ENCODE data around the gene GATA5.
"Not testable (repeated sequence)": the region's sequence is repeated elsewhere in the genome, so short reads cannot be mapped to it uniquely, and the experiment has no call there.

GATA5 gene

GRCh38 chr20:62503401-62504178, 27.8 kb upstream of the GATA5 start:
- no peak for DNase-seq

DNA sequence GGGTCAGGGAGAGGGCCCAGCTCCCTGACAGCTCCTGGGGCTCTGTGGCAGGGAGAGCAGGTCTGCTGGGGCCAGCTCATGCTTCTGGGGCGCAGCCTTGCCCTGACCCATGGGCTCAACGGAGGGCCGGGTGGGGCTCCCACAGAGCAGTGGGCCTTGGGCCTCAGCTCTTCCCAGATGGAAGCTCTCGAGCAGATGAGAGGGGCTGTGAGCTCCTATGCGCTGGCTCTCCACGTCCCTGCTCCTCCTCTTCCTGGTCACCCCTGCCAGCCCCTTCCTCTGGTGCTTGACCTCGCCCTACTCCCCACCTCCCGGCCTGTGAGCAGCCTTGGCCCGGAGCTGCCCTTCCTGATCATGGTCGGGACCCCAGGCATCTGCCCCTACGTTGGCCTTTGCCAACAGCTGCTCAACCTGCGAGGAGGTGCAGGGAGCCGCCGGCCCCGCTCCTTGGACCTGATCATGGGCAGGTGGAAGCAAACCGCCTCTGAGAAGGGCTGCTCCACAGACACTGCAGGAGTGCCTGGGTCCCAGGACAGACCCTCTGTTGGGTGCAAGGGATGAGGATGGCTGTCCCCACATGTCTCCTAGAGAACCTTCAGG, 26.8 kb upstream of the GATA5 start:
- no peak for DNase-seq

- DNase-seq = peak; percentile 71 to 78
Measured at GRCh38 chr20:62501801-62502495, 26.2 kb upstream of the GATA5 start.

GRCh38 chr20:62500237-62500864, 24.6 kb upstream of the GATA5 start:
- peak; percentile 87 to 91 for DNase-seq

- no peak for DNase-seq
Measured at GRCh38 chr20:62499758-62500236, 24.0 kb upstream of the GATA5 start.

DNA sequence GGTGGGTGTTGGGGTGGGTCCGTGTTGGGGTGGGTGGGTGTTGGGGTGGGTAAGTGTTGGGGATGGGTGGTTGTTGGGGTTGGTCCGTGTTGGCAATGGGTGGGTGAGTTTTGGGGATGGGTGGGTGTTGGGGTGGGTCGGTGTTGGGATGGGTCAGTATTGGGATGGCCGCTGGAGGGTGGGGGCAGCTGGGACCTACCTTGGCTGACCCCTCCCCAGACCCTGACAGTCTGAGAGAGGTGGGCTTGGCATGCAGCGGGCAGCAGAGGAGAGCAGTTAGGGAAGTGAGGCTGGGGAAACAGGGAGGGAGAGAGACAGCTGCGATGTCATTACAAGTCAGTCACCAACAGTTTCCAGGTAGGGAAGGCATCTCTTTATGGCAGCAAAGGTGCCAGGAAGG, 23.1 kb upstream of the GATA5 start:
- no peak for DNase-seq

- peak; percentile 47 to 48 for DNase-seq
Measured at GRCh38 chr20:62496568-62497218, 20.9 kb upstream of the GATA5 start.

DNA sequence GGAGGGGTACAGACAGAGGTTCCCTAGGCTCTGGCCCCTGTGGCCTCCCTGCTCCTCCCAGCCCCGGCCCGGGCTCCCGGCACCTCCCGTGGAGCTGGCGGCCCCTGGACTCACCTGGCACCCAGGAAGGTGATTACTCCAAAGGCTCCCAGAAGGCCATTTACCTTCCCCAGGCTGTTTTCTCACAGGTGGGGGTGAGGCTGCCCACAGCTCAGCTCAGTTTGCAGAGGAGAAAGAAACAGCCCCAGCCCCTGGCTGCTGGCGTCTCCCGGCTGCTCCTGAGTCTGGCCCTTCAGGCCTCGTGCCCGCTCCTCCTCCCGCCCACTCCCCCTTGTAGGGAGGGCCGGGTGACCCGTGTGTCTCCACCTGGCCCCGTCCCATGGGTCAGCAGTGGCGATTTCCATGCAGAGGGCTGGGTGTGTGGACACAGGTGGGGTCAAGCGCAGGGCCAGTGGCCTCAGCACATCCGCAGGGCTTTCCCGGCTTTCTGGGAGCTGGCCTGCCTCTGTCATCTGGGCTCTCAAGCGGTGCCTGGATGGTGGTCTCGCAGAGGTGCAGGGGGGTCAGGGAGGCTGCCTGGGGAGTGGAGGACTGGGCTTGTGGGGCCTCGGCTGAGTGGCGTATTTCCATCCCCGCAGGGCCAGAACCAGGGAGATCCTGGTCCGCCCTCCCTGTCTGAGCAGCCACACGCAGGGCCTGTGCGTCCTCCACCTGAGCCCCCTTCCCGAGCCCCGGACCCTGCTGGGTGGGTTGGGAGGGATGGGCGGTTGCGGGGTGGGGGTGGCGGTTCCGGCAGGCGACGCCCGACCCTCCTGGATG, 20.2 kb upstream of the GATA5 start:
- DNase-seq = no peak

DNA sequence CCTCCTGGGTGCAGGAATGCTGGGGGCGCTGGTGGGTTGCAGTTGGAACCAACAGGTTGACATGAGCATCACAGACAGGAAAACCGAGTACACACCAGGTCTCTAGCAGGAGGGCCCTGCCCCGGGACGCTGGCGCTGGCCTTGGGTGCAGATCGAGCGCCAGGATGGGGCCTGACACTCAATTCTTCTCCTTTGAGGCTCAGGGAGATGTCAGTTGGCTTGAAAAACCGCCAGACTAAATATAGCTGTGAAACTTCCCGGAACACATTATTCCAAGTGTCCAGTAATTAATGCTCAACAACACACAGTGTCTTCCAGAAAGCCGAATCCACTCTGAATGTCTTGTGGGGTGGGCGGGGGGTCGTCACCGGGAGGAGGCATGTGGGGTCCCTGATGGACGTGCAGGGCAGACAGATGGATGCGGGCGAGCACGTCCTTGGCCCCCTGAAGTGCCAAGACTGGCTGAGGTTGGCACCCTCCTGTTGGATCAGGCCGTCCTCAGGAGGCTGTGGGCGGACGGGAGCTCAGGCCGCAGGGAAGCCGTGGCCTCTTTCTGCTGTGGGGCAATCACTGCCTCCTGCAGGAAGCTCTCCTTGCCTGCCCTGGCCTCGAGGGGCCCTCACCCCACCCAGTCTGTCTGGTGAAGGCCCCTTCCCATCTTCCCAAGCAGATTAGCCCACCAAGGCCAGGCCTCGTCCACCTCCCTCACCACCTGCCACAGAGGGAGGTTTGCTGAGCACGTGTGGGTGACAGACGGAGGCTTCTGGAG, 19.4 kb upstream of the GATA5 start:
- DNase-seq = no peak

- no peak for DNase-seq
Measured at GRCh38 chr20:62494537-62494936, 18.7 kb upstream of the GATA5 start.

- DNase-seq = no peak
Measured at GRCh38 chr20:62493886-62494285, 18.1 kb upstream of the GATA5 start.

DNA sequence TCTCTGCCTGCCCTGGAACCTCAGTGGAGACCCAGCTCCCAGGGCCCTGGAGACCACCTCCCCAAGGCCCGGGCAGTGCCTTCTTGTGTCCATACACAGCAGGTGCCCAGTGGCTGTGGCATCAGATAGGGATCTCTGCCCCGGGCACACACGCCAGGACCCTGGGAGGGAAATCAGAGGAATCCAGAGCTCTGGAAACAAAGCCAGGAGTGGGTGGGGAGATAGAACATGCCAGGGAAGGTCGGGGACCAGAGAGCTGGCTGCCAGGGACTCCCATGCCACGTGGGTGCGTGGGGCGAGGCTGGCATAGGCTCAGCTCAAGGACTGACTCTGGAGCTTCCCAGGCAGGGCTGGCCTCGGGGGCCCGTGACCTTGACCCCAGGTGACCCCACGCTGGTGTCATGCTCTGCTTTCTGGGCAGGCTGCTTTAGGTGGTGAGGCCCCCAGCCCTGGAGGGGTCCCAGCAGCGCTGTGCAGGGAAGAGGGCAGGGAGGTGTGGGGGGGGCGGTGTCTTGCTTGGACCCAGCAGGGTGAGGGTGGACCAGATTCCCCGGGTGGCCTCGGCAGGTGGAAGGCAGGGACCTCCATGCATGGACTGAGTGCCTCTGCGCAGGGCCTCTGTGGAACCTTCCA, 17.6 kb upstream of the GATA5 start:
- no peak for DNase-seq

GRCh38 chr20:62492711-62493110, 16.9 kb upstream of the GATA5 start:
- DNase-seq = no peak

GRCh38 chr20:62490783-62491182, 15.0 kb upstream of the GATA5 start:
- not testable (repeated sequence) for DNase-seq

GRCh38 chr20:62489932-62490263, 14.1 kb upstream of the GATA5 start:
- DNase-seq = no peak

DNA sequence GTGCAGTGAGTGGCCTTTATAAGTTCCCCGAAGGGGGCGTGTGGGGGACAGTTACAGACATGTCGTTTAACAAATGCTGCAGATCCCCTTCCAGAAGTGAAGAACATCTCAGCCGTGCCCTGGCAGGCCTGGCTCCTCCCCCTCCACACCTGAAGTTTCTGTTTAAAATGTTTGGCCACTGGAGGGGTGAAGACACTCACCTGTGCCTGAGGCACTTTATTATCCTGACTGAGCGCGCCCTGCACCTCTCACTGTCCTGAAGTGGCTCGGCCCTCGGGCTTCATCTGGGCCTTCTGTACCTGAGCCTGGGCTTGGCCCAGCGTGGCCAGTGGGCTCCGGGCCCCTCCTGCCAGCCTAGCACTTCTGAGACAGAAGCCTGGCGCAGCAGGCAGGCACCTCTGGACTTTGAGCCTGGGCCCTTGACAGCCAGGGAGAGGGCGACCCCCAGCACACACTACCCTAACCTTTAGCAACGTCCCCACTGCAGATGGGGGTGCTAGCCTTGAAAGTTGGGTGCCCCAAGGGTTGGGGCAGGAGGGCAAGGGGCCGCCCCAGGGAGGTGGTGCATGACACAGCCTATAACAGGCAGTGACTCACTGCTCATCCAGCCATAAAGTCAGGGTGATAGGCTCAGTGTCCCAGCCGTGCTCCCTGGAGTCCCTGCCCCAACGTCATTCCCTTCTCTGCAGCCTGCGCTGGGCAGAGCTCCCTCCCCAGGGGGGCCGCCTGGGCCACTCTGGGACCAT, 13.6 kb upstream of the GATA5 start:
- DNase-seq = no peak

GRCh38 chr20:62488470-62488869, 12.7 kb upstream of the GATA5 start:
- DNase-seq = no peak

DNA sequence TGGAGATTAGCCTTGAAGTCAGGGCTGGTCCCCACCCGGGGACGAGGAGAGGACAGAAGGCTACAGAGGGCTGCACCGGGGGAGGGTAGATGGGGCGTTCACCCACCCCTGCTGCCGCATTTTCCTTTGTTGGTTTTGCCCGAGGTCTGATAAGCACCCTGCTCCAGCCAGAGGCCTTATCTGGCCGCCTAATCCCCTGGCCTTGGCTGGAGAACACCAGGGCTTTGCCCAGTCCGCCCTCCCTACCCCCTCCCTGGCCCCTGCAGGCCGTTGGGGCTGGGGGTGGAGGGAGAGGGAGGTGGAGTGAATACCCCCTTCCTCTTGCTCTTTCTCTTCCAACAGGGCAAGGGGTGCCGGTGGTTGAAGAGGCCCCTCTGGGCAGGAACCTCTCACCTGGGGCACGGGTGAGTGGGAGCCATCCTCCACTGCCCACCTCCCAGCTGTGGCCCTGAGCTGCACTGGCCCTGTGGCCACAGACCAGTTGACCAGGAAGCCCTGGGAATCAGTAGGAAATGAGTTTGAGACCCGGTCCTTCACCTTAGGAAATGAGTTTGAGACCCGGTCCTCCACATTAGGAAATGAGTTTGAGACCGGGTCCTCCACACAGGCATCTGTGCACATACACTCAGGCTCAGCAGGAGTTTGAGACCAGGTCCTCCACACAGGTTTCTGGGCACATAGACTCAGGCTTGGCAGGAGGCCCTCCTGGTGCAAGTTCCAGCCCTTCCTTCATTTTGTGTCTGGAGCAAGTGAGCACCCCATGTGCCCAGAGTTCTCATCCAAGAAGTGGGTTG, 12.0 kb upstream of the GATA5 start:
- DNase-seq = no peak

- no peak for DNase-seq
Measured at GRCh38 chr20:62487118-62487517, 11.3 kb upstream of the GATA5 start.

Measured in stimulated activated CD4-positive, alpha-beta T cell treated with anti-CD3 and anti-CD28 coated beads, Interleukin-2, amount 100 ng/mL, for 24 hours (primary cell).